K562 (cell line): ENCODE data around the gene ID2. TPM values are rescaled to one million over a fixed set of nuclear protein-coding genes. Genes with fewer than 3 reads are reported as not detected.

Source experiments
- BCOR ChIP-seq: fragments of 450-650 bp; IDR thresholded peaks from 2 replicates; pipeline ENCODE4 v1.6.1; 2016
- CBFA2T3 ChIP-seq: fragments of 450-650 bp; IDR thresholded peaks from 2 replicates; pipeline ENCODE4 v1.6.1; 2017
- ERF ChIP-seq: fragments of 450-650 bp; formaldehyde crosslinking; IDR thresholded peaks from 2 replicates; pipeline ENCODE4 v1.4.0; 2020; ENCODE audit warnings: mild to moderate bottlenecking, mixed read lengths
- PTBP1 ChIP-seq: fragments of 200-400 bp; formaldehyde crosslinking; IDR thresholded peaks from 2 replicates; pipeline ENCODE4 v1.6.1; 2017; ENCODE audit warnings: low read depth, low read length
- TCF7L2 ChIP-seq: fragments of 150-350 bp; IDR thresholded peaks from 2 replicates; pipeline ENCODE4 v1.6.1; 2016; ENCODE audit warnings: low read depth, mild to moderate bottlenecking, low read length, moderate library complexity
- U2AF1 ChIP-seq: fragments of 200-400 bp; formaldehyde crosslinking; optimal IDR thresholded peaks from 2 replicates; pipeline ENCODE3; 2017; ENCODE audit warnings: mild to moderate bottlenecking, low read depth, low read length, moderate library complexity
- ZBED1 ChIP-seq: IDR thresholded peaks from 2 replicates; pipeline ENCODE4 v1.6.1; 2014
- ZNF197 ChIP-seq: fragments of 200-800 bp; sonication (Bioruptor generic); IDR thresholded peaks from 2 replicates; pipeline ENCODE4 v1.6.1; 2016; ENCODE audit warnings: low read depth, missing genetic modification characterization, missing compliant biosample characterization
- ZNF384 ChIP-seq: IDR thresholded peaks from 2 replicates; pipeline ENCODE4 v1.6.1; 2012; ENCODE audit warnings: low read depth, low read length, improper control_type of control experiment
- ZNF445 ChIP-seq: fragments of 250-450 bp; sonication (Bioruptor Pico); IDR thresholded peaks from 2 replicates; pipeline ENCODE4 v1.4.0; 2020; ENCODE audit warnings: low read depth, mild to moderate bottlenecking, moderate library complexity
- ZNF699 ChIP-seq: fragments of 250-450 bp; sonication (Bioruptor Pico); IDR thresholded peaks from 2 replicates; pipeline ENCODE4 v1.8.0; 2021; ENCODE audit warnings: mild to moderate bottlenecking, moderate library complexity; ENCODE audit not compliant: insufficient replicate concordance
- polyA plus RNA-seq, 8 experiments: library from polyadenylated mRNA; depleted of rRNA in 4 of 8; stranded (reverse) in 5 of 8; unstranded in 3 of 8; fragments of >200 nt; fragmentation: Nextera tagmentation in 2 of 8; fragmentation: Illumina TruSeq in 1 of 8; extraction: Ambion mirVana in 2 of 8; extraction: Trizol in 1 of 8; gene quantifications; 2 replicates each; pipeline versions ENCODE4 v1.2.1 to v1.2.3, GENCODE V29; 2011 to 2014; ENCODE audit warnings: inconsistent platforms in 1 of 8, missing spikeins in 1 of 8
- total RNA-seq, 7 experiments: library from RNA; depleted of rRNA in 6 of 7; stranded (reverse); fragments of >200 nt in 6 of 7; fragmentation: Illumina TruSeq in 2 of 7; extraction: Trizol in 2 of 7; gene quantifications; 2 replicates each; pipeline versions ENCODE4 v1.2.1 to v1.2.3, GENCODE V29; 2011 to 2021; ENCODE audit warnings: low replicate concordance in 1 of 7
- TF ChIP-seq, protein P1 (sequence below): fragments of 450-650 bp; IDR thresholded peaks from 2 replicates; pipeline ENCODE4 v1.6.1; 2017; ENCODE audit warnings: antibody characterized with exemption
- TF ChIP-seq, protein P2 (sequence below), 3 experiments: fragments of 200-800 bp in 1 of 3; fragments of 250-450 bp in 1 of 3; fragments of 450-650 bp in 1 of 3; sonication (Bioruptor Pico) in 1 of 3; sonication (Bioruptor generic) in 1 of 3; formaldehyde crosslinking in 1 of 3; IDR thresholded peaks; 2 replicates each; pipeline versions ENCODE4 v1.6.1 to v1.8.0; 2016 to 2022; ENCODE audit warnings: mild to moderate bottlenecking in 2 of 3, missing genetic modification characterization in 2 of 3, missing compliant biosample characterization in 1 of 3, moderate library complexity in 1 of 3
- TF ChIP-seq, protein P3 (sequence below): sonication (generic); formaldehyde crosslinking; IDR thresholded peaks from 2 replicates; pipeline ENCODE4 v1.8.0; 2022; ENCODE audit warnings: mild to moderate bottlenecking, missing genetic modification reagents
- TF ChIP-seq, protein P4 (sequence below), 2 experiments: fragments of 150-350 bp in 1 of 2; IDR thresholded peaks; 2 replicates each; pipeline ENCODE4 v1.6.1; 2012 to 2016; ENCODE audit warnings: low read depth in 2 of 2, low read length in 2 of 2, mild to moderate bottlenecking in 1 of 2, moderate library complexity in 1 of 2

The ID2 gene
- total and polyA plus RNA-seq, 9 of the 15 experiments (the other 6 are each of a cell fraction or from before 2014, with no cell fraction given) = 8.0 to 35.7 (median 16.6) TPM

DNA sequence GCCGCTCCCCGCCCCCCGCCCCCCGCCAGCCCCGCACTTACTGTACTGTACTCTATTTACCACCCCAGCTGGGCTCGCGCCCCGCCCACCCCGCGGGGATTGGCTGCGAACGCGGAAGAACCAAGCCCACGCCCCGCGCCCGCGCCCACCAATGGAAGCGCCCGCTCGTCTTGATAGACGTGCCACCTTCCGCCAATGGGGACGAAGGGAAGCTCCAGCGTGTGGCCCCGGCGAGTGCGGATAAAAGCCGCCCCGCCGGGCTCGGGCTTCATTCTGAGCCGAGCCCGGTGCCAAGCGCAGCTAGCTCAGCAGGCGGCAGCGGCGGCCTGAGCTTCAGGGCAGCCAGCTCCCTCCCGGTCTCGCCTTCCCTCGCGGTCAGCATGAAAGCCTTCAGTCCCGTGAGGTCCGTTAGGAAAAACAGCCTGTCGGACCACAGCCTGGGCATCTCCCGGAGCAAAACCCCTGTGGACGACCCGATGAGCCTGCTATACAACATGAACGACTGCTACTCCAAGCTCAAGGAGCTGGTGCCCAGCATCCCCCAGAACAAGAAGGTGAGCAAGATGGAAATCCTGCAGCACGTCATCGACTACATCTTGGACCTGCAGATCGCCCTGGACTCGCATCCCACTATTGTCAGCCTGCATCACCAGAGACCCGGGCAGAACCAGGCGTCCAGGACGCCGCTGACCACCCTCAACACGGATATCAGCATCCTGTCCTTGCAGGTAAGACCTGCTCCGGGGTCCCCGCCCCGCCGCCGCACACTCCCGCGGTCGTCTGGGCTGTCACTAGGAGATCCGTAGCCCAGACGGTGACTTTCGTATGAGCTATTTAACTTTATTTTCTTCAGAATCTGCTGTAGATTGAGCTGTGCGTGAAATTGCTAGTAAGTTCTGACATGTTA, at the start of gene ID2 (continued):
- TF ChIP-seq, protein P1, sequence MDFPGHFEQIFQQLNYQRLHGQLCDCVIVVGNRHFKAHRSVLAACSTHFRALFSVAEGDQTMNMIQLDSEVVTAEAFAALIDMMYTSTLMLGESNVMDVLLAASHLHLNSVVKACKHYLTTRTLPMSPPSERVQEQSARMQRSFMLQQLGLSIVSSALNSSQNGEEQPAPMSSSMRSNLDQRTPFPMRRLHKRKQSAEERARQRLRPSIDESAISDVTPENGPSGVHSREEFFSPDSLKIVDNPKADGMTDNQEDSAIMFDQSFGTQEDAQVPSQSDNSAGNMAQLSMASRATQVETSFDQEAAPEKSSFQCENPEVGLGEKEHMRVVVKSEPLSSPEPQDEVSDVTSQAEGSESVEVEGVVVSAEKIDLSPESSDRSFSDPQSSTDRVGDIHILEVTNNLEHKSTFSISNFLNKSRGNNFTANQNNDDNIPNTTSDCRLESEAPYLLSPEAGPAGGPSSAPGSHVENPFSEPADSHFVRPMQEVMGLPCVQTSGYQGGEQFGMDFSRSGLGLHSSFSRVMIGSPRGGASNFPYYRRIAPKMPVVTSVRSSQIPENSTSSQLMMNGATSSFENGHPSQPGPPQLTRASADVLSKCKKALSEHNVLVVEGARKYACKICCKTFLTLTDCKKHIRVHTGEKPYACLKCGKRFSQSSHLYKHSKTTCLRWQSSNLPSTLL = no peak
- TF ChIP-seq ZBED1 = no peak
- TF ChIP-seq, protein P2, sequence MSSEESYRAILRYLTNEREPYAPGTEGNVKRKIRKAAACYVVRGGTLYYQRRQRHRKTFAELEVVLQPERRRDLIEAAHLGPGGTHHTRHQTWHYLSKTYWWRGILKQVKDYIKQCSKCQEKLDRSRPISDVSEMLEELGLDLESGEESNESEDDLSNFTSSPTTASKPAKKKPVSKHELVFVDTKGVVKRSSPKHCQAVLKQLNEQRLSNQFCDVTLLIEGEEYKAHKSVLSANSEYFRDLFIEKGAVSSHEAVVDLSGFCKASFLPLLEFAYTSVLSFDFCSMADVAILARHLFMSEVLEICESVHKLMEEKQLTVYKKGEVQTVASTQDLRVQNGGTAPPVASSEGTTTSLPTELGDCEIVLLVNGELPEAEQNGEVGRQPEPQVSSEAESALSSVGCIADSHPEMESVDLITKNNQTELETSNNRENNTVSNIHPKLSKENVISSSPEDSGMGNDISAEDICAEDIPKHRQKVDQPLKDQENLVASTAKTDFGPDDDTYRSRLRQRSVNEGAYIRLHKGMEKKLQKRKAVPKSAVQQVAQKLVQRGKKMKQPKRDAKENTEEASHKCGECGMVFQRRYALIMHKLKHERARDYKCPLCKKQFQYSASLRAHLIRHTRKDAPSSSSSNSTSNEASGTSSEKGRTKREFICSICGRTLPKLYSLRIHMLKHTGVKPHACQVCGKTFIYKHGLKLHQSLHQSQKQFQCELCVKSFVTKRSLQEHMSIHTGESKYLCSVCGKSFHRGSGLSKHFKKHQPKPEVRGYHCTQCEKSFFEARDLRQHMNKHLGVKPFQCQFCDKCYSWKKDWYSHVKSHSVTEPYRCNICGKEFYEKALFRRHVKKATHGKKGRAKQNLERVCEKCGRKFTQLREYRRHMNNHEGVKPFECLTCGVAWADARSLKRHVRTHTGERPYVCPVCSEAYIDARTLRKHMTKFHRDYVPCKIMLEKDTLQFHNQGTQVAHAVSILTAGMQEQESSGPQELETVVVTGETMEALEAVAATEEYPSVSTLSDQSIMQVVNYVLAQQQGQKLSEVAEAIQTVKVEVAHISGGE (CRISPR knock-in tag; IDR thresholded peaks at IDR 0.05) = no peak
- peak; percentile 90 for TF ChIP-seq ERF
- no peak for TF ChIP-seq CBFA2T3
- TF ChIP-seq BCOR = peak; percentile 71; the same call in 1 of the 2 replicates
- no peak for TF ChIP-seq ZNF699 (CRISPR knock-in tag)
- TF ChIP-seq PTBP1 = no peak
- no peak for TF ChIP-seq TCF7L2
- no peak for TF ChIP-seq ZNF384
- TF ChIP-seq ZNF197 (CRISPR knock-in tag) = no peak
- no peak for TF ChIP-seq U2AF1
- TF ChIP-seq, protein P3, sequence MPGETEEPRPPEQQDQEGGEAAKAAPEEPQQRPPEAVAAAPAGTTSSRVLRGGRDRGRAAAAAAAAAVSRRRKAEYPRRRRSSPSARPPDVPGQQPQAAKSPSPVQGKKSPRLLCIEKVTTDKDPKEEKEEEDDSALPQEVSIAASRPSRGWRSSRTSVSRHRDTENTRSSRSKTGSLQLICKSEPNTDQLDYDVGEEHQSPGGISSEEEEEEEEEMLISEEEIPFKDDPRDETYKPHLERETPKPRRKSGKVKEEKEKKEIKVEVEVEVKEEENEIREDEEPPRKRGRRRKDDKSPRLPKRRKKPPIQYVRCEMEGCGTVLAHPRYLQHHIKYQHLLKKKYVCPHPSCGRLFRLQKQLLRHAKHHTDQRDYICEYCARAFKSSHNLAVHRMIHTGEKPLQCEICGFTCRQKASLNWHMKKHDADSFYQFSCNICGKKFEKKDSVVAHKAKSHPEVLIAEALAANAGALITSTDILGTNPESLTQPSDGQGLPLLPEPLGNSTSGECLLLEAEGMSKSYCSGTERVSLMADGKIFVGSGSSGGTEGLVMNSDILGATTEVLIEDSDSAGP (CRISPR knock-in tag) = no peak
- no peak for TF ChIP-seq ZNF445 (CRISPR knock-in tag)
- TF ChIP-seq, protein P4, sequence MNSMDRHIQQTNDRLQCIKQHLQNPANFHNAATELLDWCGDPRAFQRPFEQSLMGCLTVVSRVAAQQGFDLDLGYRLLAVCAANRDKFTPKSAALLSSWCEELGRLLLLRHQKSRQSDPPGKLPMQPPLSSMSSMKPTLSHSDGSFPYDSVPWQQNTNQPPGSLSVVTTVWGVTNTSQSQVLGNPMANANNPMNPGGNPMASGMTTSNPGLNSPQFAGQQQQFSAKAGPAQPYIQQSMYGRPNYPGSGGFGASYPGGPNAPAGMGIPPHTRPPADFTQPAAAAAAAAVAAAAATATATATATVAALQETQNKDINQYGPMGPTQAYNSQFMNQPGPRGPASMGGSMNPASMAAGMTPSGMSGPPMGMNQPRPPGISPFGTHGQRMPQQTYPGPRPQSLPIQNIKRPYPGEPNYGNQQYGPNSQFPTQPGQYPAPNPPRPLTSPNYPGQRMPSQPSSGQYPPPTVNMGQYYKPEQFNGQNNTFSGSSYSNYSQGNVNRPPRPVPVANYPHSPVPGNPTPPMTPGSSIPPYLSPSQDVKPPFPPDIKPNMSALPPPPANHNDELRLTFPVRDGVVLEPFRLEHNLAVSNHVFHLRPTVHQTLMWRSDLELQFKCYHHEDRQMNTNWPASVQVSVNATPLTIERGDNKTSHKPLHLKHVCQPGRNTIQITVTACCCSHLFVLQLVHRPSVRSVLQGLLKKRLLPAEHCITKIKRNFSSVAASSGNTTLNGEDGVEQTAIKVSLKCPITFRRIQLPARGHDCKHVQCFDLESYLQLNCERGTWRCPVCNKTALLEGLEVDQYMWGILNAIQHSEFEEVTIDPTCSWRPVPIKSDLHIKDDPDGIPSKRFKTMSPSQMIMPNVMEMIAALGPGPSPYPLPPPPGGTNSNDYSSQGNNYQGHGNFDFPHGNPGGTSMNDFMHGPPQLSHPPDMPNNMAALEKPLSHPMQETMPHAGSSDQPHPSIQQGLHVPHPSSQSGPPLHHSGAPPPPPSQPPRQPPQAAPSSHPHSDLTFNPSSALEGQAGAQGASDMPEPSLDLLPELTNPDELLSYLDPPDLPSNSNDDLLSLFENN (IDR thresholded peaks at IDR 0.05; ENCODE audit: low read depth in 2 of 2, low read length in 2 of 2) = peak in 1 of 2 experiments; percentile 80; a peak in 1 of 4 replicates
